ENCODE results near the gene TNIP3.

DNA sequence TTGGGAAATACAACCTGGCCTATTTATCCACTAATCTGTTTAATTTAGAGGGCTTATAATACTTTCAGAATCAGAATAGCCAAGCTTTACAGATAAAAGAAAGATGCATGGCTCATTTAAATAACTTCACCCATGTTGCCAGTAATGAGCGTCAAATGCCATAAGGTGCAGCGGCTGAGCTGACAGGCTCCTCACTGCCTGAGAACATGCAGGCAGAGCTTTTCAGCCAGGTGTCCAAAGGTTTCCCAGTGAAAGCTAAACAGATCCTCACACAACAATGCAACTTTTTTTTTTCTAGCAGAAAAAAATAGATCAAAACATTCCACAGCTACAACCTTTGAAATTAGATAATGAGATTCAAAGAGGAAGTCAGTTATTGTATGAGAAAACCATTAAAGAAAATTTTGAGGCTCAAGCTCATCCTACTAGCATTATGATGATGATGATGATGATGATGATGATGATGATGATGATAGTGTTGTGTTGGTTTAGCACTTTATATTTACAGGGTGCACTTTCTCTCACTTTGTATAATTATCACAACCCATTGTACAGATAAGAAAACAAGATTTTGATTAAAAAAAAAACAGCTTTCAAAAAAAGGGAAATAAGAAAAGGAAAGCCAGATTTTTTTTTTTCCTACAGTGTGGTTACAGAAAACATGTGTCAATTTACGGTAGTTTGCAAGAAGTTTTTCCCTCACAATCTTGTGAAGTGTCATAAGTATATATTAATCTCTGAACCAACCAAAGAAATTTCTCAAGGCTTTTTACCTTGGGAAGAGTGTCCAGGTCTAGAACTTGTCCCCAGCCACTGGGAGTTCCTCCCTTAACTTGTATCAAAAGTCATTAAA lies 12.2 kb upstream of the TNIP3 start:
- TF ChIP-seq CTCF (IDR thresholded peaks at IDR 0.05): no peak
- no peak for TF ChIP-seq POLR2A (IDR thresholded peaks at IDR 0.05)
